Thoracic aorta (tissue), 2 donors: ENCODE results near the gene ARID3A. TPM values are rescaled to one million over a fixed set of nuclear protein-coding genes. Genes with fewer than 3 reads are reported as not detected.

ENCODE experiments used
- ATAC-seq: fragments of 150-250 bp; one replicate; pipeline ENCODE4 v1.8.0; 2017; ENCODE audit warnings: low read depth; ENCODE audit not compliant: insufficient number of reproducible peaks, low FRiP score
- DNase-seq: peaks from one replicate; pipeline ENCODE4 v3.0.0-alpha.2; 2020; ENCODE audit warnings: low spot score
- H3K27ac ChIP-seq, 2 donors: fragments of 200-600 bp; sonication (generic); 1 replicate in 1 of 2; 2 replicates in 1 of 2; pipeline ENCODE4 v1.5.1; 2016; ENCODE audit warnings: mild to moderate bottlenecking in 2 of 2, moderate library complexity in 2 of 2
- H3K27me3 ChIP-seq: fragments of 200-600 bp; sonication (generic); replicated peaks from 2 replicates; pipeline ENCODE4 v1.6.0; 2016; ENCODE audit warnings: mild to moderate bottlenecking; ENCODE audit not compliant: insufficient read depth
- H3K36me3 ChIP-seq: fragments of 200-600 bp; sonication (generic); one replicate; pipeline ENCODE4 v1.5.1; 2016
- H3K4me1 ChIP-seq, 2 donors: fragments of 200-600 bp; sonication (generic); 1 replicate in 1 of 2; 2 replicates in 1 of 2; pipeline versions ENCODE4 v1.5.1 to v1.6.0; 2016; ENCODE audit warnings: low read depth in 2 of 2, mild to moderate bottlenecking in 1 of 2; ENCODE audit not compliant: control insufficient read depth in 1 of 2
- H3K4me3 ChIP-seq: fragments of 200-600 bp; sonication (generic); 2 replicates; pipeline ENCODE4 v1.5.1; 2016; ENCODE audit warnings: mild to moderate bottlenecking
- H3K9me3 ChIP-seq: fragments of 200-600 bp; sonication (generic); 2 replicates; pipeline ENCODE4 v1.5.1; 2016
- total RNA-seq, 2 donors: library from RNA; depleted of rRNA; stranded (reverse); fragments of >200 nt; gene quantifications; one replicate each; pipeline versions ENCODE4 v1.1.0 to v1.2.3, GENCODE V29; 2016
- TF ChIP-seq, protein P1 (sequence below): fragments of 200-600 bp; sonication (generic); IDR thresholded peaks from one replicate; pipeline ENCODE4 v1.5.1; 2019; ENCODE audit warnings: antibody characterized with exemption

The ARID3A gene
- total RNA-seq, 2 donors from 2014 or later: 3.3 to 11.2 TPM

DNA sequence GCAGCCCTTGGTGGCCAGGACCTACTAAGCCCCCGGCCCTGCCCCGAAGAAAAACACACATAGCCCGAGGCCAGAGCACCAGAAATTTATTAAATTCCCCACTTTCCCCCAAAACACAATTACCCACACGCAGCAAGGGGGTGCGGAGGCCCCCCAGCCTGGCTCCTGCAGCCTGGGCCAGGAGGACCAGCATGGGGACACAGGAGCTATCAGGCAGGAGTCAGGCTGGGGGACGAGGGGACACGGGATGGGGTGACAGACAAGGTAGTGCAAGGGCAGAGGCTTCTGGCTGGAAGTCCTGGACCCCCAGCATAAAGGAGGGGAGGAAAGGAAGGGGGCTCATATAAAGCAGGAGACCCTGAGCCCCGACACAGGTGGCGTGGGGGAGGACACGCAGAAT is 29.4 kb upstream of the ARID3A start:
- no peaks in the 10 kb centered on the region for H3K9me3 ChIP-seq
- no peaks in the 10 kb centered on the region for H3K36me3 ChIP-seq
- TF ChIP-seq, protein P1, sequence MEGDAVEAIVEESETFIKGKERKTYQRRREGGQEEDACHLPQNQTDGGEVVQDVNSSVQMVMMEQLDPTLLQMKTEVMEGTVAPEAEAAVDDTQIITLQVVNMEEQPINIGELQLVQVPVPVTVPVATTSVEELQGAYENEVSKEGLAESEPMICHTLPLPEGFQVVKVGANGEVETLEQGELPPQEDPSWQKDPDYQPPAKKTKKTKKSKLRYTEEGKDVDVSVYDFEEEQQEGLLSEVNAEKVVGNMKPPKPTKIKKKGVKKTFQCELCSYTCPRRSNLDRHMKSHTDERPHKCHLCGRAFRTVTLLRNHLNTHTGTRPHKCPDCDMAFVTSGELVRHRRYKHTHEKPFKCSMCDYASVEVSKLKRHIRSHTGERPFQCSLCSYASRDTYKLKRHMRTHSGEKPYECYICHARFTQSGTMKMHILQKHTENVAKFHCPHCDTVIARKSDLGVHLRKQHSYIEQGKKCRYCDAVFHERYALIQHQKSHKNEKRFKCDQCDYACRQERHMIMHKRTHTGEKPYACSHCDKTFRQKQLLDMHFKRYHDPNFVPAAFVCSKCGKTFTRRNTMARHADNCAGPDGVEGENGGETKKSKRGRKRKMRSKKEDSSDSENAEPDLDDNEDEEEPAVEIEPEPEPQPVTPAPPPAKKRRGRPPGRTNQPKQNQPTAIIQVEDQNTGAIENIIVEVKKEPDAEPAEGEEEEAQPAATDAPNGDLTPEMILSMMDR: no peak
- DNase-seq (no peak), ATAC-seq (no peak)
- no peak overlapping the region for H3K27ac ChIP-seq
- no peak overlapping the region for H3K4me3 ChIP-seq
- H3K4me1 ChIP-seq: peaks cover 4 to 9% of the 10 kb centered on the region in 2 donors
- H3K27me3 ChIP-seq: no peaks in the 10 kb centered on the region

DNA sequence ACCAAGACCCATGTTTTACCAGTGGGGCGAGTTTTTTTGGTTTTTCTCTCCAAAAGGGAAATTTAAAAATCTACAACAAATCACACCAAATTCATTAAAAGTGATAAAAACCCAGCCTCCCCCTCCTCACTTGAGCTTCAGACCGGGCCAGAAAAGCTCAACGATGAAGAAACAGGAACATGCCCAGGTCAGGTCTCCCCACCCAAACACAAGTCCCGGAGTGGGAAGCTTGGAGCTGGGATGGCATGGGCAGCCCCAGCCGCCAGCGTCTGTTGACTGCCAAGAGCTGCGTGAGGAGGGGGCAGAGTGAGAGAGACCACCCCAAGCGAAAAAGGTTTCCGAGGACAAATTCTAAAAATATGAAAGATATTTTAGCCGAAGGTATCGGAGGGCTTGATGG is 28.8 kb upstream of the ARID3A start:
- no peak for ATAC-seq
- Histone ChIP-seq H3K4me3 (no peak overlapping the region), H3K27me3 (no peaks in the 10 kb centered on the region), H3K9me3 (no peaks in the 10 kb centered on the region), H3K27ac (no peak overlapping the region), H3K4me1 (peaks cover 3 to 7% of the 10 kb centered on the region in 2 donors), H3K36me3 (no peaks in the 10 kb centered on the region)
- no peak for DNase-seq
- TF ChIP-seq, protein P1: no peak

DNA sequence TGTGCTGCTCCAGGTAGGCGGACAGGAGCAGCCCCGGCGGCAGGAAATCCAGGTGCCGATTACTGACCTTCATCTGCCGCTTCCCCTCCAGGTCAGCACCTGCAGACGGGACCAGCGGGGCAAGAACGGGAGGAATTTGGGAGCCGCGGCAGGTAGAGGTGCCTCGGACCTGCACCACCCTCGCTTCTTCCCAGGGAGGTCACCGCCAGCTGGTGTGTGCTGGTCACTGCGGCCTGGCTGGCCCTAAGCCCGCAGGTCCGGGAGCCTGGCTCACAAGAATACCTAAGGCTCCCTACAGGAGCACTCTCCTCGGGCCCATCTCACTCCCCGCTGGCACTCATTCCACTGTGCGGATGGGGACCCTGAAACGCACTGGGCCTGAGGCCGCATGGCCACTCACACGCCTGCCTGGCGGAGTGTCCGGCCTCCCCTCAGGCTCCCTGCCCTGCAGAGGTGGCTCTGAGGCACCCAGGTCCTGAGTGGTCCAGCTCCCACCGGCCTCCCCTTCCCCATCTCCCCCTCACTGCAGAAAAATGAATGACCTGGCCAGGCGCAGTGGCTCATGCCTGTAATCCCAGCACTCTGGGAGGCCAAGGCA is 28.3 kb upstream of the ARID3A start:
- no peaks in the 10 kb centered on the region for H3K36me3 ChIP-seq
- no peak for DNase-seq
- no peaks in the 10 kb centered on the region for H3K9me3 ChIP-seq
- no peak for ATAC-seq
- H3K27ac ChIP-seq: no peak overlapping the region
- H3K4me1 ChIP-seq: peaks cover 0 to 7% of the 10 kb centered on the region in 2 donors
- H3K4me3 ChIP-seq: no peak overlapping the region
- H3K27me3 ChIP-seq: no peaks in the 10 kb centered on the region
- TF ChIP-seq, protein P1: no peak

DNA sequence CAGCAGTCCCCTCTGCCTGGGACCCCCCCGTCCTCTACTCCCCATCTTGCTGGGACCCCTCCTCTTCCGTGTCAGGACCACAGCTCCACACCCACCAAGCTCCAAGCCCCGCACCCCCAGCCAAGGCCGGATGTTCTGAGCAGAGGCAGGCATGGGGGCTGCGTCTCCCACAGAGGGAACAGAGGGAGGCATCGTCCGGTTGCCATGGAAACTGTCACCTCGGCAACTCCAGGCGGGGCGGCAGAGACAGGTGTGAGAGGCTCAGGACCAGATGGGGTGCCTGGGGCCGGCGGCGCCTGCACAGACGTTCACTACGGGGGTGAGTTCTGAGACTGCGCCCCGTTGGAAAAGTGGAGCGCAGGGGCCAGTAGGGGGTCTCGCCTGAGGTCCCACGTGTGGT is 27.2 kb upstream of the ARID3A start:
- ATAC-seq (no peak), DNase-seq (no peak)
- no peaks in the 10 kb centered on the region for H3K9me3 ChIP-seq
- TF ChIP-seq, protein P1: no peak
- H3K27ac ChIP-seq: no peak overlapping the region
- H3K27me3 ChIP-seq: no peaks in the 10 kb centered on the region
- H3K4me1 ChIP-seq: peaks cover 0 to 12% of the 10 kb centered on the region in 2 donors
- H3K36me3 ChIP-seq: no peaks in the 10 kb centered on the region
- no peak overlapping the region for H3K4me3 ChIP-seq

DNA sequence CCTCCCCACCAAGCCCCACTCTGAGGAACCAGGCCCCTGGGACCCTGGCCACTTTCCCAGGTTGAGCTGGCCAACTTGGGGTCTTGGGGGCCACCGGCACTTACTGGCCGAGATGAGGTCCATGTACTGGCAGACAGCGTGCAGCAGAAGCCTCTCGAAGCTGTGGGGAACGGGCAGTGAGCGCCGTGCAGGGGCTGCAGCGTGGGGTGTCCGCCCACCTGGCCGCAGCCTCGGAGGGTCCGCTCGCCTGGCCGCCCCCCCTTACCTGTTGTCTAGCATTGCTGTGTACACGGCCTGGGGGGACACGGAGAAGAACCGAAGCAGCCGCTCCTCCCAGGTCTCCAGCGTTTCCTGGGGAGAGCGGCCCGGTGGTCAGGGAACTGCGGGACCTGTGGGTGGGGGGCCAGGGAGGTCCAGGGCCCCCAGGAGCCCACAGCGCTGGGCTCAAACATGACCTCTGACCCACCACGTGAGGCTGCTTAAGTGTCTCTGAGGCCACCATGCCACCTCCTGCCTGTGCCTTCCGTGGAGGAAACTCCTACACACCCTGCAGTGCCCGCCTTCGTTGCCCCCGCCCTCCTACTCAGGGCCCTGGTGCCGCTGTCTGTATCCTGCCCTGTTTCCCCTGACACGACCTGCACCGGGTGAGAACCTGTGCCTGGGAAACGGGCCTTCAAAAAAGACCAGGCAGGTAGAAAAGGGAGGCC is 26.3 kb upstream of the ARID3A start:
- Histone ChIP-seq H3K27ac (no peak overlapping the region), H3K36me3 (no peaks in the 10 kb centered on the region), H3K9me3 (no peaks in the 10 kb centered on the region), H3K4me3 (no peak overlapping the region), H3K27me3 (no peaks in the 10 kb centered on the region), H3K4me1 (peaks cover 0 to 9% of the 10 kb centered on the region in 2 donors)
- ATAC-seq: no peak
- no peak for DNase-seq
- TF ChIP-seq, protein P1: no peak
